GM18517 (cell line): ENCODE measurements around the gene ALPP.
"Not testable (repeated sequence)": the region's sequence is repeated elsewhere in the genome, so short reads cannot be mapped to it uniquely, and the experiment has no call there.

Experiments used
- ATAC-seq: cut with Tn5 transposase; IDR thresholded peaks from one replicate; pipeline ENCODE4 v1.9.1; 2021; ENCODE audit warnings: mild to moderate bottlenecking, moderate library complexity; ENCODE audit not compliant: unreplicated experiment

Gene ALPP

DNA sequence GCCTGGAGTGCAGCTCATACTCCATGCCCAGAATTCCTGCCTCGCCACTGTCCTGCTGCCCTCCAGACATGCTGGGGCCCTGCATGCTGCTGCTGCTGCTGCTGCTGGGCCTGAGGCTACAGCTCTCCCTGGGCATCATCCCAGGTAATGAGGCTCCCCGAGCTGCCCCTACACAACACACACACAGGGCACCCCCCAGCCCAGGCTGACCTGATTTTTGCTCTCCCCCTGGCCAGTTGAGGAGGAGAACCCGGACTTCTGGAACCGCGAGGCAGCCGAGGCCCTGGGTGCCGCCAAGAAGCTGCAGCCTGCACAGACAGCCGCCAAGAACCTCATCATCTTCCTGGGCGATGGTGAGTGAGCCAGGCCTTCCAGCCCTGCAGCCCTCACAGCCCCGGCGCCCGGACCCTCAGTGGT is at the start of gene ALPP:
Gene ALPP, plus strand, starts transcription at position 17 of the 417 bp plus-strand sequence. Its CDS starts 52 bp downstream, at position 69.
- not testable (repeated sequence) for ATAC-seq

DNA sequence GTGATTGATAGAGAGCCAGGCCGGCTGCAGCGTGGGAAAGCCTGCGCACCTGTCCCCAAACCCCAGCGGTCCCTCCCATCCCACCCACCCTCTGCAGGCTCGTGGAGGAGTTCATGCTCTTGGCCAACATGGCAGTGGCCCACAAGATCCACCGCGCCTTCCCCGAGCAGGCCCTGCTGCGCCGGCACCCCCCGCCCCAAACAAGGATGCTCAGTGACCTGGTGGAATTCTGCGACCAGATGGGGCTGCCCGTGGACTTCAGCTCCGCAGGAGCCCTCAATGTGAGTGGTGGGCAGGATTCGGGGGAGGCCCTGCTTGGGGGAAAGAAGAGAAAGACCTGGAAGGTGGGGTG is 48.9 kb upstream of the ALPP start:
- ATAC-seq, result no peak

DNA sequence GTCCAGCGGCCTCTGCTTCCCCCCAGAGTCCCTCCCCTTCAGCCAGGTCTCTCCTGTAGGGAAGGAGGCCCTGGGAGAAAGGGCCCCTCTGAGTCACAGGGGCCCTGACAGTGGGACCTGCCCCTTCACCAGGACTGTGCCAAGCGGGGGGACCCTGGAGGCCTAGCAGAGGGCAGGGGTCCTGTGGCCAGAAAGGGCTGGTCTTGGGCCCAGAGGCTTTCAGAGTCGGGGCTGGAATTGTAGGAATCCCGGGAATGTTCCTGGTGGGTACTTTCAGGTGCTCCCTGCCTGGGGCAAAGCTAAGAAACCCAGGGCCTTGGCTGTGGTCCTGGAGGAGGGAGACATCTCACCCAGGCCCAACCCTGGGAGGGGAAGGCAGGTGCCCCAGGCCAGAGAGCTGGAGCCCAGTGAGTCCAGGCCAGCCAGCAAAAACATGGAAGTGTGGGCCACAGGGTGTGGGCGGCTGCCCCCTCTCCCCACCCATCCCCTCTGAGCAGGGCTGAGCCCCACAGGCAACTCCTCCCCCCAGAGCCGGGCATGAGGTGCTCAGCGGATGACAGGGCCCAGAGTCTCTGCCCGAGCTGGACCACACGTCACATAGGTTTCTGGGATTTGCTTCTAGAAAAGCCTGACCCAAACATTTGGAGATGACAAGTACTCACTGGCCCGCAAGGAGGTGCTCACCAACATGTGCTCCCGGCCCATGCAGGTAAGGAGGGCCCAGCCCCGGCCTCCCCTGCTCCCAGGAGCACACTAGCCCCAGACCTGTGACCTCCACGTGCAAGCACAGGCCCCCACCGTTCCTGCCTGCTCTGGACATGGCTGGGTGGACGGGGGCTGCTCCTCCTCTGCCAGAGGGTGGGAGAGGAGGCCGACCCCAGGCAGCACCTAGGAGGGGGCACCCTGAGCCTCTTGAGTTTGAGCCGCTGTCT is 48.2 kb upstream of the ALPP start:
- no peak for ATAC-seq

GRCh38 chr2:232331061-232331460 is 47.5 kb upstream of the ALPP start:
- ATAC-seq, result not testable (repeated sequence)

DNA sequence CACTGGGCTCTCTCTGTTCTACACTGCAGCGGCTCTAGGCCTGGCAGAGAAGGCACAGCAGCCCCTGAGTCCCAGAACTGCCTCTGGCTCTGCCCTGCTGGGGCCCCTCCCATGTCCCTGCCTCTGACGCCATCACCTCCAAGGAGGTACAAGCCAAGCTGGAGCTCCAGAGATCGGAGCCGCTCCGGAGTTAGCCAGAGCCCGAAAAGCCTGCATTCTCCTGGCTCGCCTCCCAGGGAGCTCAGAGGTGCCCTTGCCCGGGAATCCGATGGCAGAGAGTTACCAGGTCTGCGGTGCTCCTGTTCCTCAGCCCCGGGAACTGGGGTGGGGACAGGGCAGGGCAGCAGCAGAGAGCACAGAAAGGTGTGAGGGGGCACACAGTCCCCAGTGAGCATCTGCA is 46.9 kb upstream of the ALPP start:
- not testable (repeated sequence) for ATAC-seq

GRCh38 chr2:232332244-232332939 is 46.2 kb upstream of the ALPP start:
- ATAC-seq, result not testable (repeated sequence)

- no peak for ATAC-seq
Observed at GRCh38 chr2:232332940-232333259, 45.7 kb upstream of the ALPP start.

DNA sequence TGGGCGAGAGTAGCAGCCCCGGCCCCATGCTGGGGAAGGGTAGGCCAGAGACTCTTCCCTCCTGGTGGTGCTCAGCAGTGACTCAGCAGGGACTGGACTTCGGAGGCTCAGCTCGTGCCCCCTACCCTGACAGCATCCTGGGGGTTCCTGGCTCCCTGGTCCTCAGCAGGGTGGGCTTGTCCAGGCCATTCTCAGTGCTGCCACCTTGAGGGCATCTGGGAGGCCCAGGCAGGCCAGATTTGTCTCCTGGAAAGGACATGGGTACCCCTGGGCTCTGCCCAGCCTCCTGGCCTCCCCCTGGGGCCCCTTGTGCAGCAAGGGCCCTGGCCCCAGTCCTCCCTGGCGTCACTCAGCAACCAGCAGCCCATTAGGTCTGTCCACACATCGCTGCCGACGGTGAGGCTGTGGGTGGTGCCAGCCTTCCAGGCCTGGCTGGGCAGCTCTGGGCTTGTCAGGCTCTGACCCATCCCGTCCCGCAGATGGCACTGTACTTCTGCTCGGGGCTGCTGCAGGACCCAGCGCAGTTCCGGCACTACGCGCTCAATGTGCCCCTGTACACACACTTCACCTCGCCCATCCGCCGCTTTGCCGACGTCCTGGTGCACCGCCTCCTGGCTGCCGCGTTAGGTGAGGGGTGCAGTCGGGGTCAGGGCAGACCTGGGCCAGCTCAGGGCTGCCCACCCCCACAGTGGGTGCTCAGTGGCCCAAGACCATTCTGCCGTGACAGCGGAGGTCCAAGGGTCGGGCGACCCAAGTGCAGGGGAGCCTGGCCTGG is 45.0 kb upstream of the ALPP start:
- no peak for ATAC-seq

GRCh38 chr2:232334136-232334884 is 44.2 kb upstream of the ALPP start:
- not testable (repeated sequence) for ATAC-seq

DNA sequence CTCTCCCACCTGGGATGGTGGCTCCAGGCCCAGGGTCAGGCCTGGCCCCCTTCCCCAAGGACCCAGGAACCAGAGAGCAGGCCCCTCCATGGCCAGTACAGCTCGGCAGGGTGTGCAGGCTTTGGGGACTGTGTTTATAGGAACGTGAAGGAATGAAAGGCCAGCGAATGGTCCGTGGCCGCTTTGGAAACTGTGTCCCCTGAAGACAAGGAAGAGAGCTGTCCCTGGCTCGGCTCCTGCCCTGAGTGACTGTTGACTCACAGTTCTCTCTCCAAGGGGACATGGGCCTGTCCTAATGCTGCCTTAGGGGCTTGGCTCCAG is 43.7 kb upstream of the ALPP start:
- ATAC-seq, result not testable (repeated sequence)

GRCh38 chr2:232335206-232335858 is 43.2 kb upstream of the ALPP start:
- not testable (repeated sequence) for ATAC-seq

GRCh38 chr2:232335859-232336215 is 42.7 kb upstream of the ALPP start:
- ATAC-seq, result no peak

DNA sequence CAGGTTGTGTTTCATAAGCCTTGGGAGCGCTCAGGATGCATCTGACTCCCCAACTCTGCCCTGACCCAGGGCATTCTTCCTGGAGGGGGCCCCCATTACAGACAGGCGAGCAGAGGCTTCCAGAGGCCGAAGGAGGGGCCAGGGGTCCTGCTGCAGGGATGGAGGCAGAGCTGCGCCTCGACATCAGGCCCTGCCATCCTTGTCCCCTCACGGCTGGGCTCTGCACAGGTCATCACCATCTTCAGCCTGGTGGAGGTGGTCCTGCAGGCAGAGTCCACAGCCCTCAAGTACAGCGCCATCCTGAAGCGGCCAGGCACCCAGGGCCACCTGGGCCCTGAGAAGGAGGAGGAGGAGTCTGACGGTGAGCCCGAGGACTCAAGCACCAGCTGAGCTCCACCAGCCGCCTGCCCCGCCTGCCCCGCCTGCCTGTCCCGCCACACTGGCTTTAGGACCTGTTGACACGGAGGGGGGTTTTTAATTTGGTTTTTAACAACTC is 42.3 kb upstream of the ALPP start:
- no peak for ATAC-seq

DNA sequence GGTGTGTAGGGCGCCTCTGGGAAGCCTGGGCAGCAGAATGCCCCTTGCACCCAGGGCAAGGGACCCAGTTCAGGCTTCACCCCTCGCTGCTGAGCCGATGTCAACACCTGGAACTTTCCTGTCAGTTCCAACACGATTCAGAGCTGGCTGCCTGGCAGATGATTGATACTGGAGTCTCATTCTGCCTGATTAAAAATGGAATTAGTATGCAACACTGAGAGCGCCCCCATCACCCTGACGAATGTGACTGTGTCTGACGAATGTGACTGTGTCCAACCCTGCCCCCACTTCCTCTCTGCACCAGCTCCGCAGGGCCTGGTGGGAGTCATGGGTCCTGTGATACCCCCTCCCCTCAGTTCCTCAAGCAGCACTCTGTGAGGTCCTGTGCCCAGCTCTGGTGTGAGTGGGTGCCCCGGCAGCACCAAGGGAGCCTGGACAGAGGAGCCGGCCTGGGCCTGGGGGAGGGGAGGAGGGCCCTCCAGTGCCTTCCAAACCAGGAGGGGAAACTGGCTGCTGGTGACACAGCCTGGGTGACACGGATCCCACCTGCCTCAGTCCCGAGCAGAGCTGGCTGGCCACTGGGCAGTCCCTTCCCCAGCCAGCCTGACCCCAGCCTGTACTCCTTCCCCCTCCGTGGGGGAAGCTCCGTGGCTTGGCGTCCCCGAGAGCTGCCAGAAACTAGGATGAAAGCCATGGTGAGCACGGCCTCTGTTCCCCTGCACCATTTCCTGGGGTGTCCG is 41.4 kb upstream of the ALPP start:
- no peak for ATAC-seq

DNA sequence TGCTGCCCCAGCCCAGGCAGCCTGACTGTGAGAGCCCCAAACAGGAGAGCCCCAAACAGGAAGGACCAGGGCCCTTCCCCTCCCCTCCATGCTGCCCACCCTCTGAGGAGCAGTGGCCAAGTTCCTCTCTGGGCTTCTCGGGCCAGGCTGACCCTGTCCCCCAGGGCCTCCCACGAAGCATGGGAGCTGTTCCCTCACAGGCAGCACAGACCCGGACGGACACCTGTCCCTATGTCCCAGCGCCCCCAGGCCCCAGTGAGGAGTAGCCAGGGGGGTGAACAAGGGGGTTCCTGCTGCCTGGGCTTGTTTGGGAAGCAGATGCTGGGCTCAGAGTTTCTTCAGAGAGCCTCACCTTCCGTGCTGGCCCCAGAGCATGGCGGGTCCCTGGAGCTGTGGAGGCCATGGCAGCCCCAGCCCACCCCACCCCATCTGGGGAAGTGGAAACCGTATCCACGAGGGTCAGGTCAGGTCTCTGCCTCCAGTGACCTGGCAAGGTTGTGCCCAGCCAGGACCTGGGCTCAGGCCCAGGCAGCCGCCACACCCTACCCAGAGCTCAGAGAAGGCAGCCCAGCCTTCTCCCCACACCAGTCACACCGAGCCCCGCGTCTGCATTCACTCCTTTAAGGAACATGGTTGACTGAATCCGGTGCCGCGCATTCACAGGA is 40.3 kb upstream of the ALPP start:
- ATAC-seq, result not testable (repeated sequence)

- no peak for ATAC-seq
Observed at GRCh38 chr2:232338759-232339106, 39.8 kb upstream of the ALPP start.

GRCh38 chr2:232339121-232340081 is 39.1 kb upstream of the ALPP start:
- no peak for ATAC-seq
